Measurements from ENCODE around the gene NT5C3A. TPM values are rescaled to one million over a fixed set of nuclear protein-coding genes. Genes with fewer than 3 reads are reported as not detected.

Gene NT5C3A
- total and polyA plus RNA-seq, 9 of the 15 experiments (the other 6 are each of a cell fraction or from before 2014, with no cell fraction given) = 18.6 to 60.1 (median 40.0) TPM

GRCh38 chr7:33109005-33109757, 46.6 kb upstream of the NT5C3A start, which contains the start of gene RP9 (continued):
- TF ChIP-seq MGA (IDR thresholded peaks at IDR 0.05) (0 out of 2 replicates have a peak, but pooled peaks have one; percentile 11), TAF15 (IDR thresholded peaks at IDR 0.05; ENCODE audit: low read depth, low read length) (no peak), MYC (IDR thresholded peaks at IDR 0.05; ENCODE audit: low read depth, low read length) (no peak), MYC (CRISPR knock-in tag; IDR thresholded peaks at IDR 0.05; ENCODE audit: borderline replicate concordance, low read depth) (no peak), BRCA1 (IDR thresholded peaks at IDR 0.05) (no peak), BRCA1 (CRISPR knock-in tag; IDR thresholded peaks at IDR 0.05) (no peak), ESRRA (IDR thresholded peaks at IDR 0.05; ENCODE audit: borderline replicate concordance, low read depth) (peak; percentile 23; the same call in 1 of the 2 replicates), NR4A1 (CRISPR knock-in tag; IDR thresholded peaks at IDR 0.05) (no peak), NR4A1 (tag; IDR thresholded peaks at IDR 0.05) (no peak), PRPF4 (IDR thresholded peaks at IDR 0.05; ENCODE audit: insufficient read depth, low read depth, low read length, poor library complexity, severe bottlenecking) (no peak), TAF9B (IDR thresholded peaks at IDR 0.05; ENCODE audit: partially characterized antibody) (no peak), ZNF431 (CRISPR knock-in tag; IDR thresholded peaks at IDR 0.05) (no peak), CBX5 (IDR thresholded peaks at IDR 0.05; ENCODE audit: borderline replicate concordance, low read depth) (no peak), JUND (IDR thresholded peaks at IDR 0.05; ENCODE audit: borderline replicate concordance, low read depth, low read length) (no peak), JUND (tag; IDR thresholded peaks at IDR 0.05; ENCODE audit: borderline replicate concordance, low read depth, low read length) (no peak), ATF2 (CRISPR knock-in tag; IDR thresholded peaks at IDR 0.05) (no peak)
